Astrocyte (in vitro differentiated cells and primary cell): Measurements from ENCODE around the gene STPG3.

ENCODE experiments used
- EZH2 ChIP-seq: IDR thresholded peaks from 2 replicates; pipeline ENCODE4 v1.6.1; 2012; ENCODE audit warnings: mild to moderate bottlenecking, low read length, inconsistent platforms; ENCODE audit not compliant: insufficient read depth
- TF ChIP-seq, protein P1 (sequence below): IDR thresholded peaks from 2 replicates; pipeline ENCODE4 v1.5.1; 2011; ENCODE audit warnings: low read depth, mild to moderate bottlenecking, inconsistent platforms, low read length, moderate library complexity; ENCODE audit not compliant: insufficient read depth

GRCh38 chr9:137262909-137263285 is 11.8 kb downstream of the STPG3 start:
- TF ChIP-seq, protein P1, sequence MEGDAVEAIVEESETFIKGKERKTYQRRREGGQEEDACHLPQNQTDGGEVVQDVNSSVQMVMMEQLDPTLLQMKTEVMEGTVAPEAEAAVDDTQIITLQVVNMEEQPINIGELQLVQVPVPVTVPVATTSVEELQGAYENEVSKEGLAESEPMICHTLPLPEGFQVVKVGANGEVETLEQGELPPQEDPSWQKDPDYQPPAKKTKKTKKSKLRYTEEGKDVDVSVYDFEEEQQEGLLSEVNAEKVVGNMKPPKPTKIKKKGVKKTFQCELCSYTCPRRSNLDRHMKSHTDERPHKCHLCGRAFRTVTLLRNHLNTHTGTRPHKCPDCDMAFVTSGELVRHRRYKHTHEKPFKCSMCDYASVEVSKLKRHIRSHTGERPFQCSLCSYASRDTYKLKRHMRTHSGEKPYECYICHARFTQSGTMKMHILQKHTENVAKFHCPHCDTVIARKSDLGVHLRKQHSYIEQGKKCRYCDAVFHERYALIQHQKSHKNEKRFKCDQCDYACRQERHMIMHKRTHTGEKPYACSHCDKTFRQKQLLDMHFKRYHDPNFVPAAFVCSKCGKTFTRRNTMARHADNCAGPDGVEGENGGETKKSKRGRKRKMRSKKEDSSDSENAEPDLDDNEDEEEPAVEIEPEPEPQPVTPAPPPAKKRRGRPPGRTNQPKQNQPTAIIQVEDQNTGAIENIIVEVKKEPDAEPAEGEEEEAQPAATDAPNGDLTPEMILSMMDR = no peak
- TF ChIP-seq EZH2 = no peak
